Hematopoietic multipotent progenitor cell treated with erythropoietin and hydrocortisone succinate and interleukin-3 and kit ligand, for 8 days (in vitro differentiated cells): Measurements from ENCODE around the gene CCNE1.
"Not testable (repeated sequence)": the region's sequence is repeated elsewhere in the genome, so short reads cannot be mapped to it uniquely, and the experiment has no call there.

ENCODE experiments used
- DNase-seq: peaks from one replicate; pipeline ENCODE4 v3.0.0-alpha.2; 2015

The CCNE1 gene

GRCh38 chr19:29789007-29789406, 22.8 kb upstream of the CCNE1 start:
- DNase-seq, result no peak

GRCh38 chr19:29793116-29793727, 18.6 kb upstream of the CCNE1 start:
- no peak for DNase-seq

GRCh38 chr19:29794490-29794889, 17.3 kb upstream of the CCNE1 start:
- not testable (repeated sequence) for DNase-seq

GRCh38 chr19:29795461-29796172, 16.2 kb upstream of the CCNE1 start:
- DNase-seq, result no peak

GRCh38 chr19:29796173-29796573, 15.6 kb upstream of the CCNE1 start:
- no peak for DNase-seq

- DNase-seq, result no peak
Observed at GRCh38 chr19:29798774-29799497, 12.9 kb upstream of the CCNE1 start.

- no peak for DNase-seq
Observed at GRCh38 chr19:29800100-29800825, 11.5 kb upstream of the CCNE1 start.

GRCh38 chr19:29803951-29804350, 7.8 kb upstream of the CCNE1 start:
- DNase-seq, result not testable (repeated sequence)

GRCh38 chr19:29804493-29804892, 7.3 kb upstream of the CCNE1 start:
- DNase-seq, result no peak

GRCh38 chr19:29805031-29805965, 6.5 kb upstream of the CCNE1 start:
- DNase-seq, result no peak

- DNase-seq, result no peak
Observed at GRCh38 chr19:29806098-29806866, 5.5 kb upstream of the CCNE1 start.

GRCh38 chr19:29807178-29807577, 4.6 kb upstream of the CCNE1 start:
- DNase-seq, result no peak

- no peak for DNase-seq
Observed at GRCh38 chr19:29807870-29808405, 3.9 kb upstream of the CCNE1 start.

- peak; percentile 32 for DNase-seq
Observed at GRCh38 chr19:29809795-29810503, 1.8 kb upstream of the CCNE1 start.

GRCh38 chr19:29810504-29810871, 1.3 kb upstream of the CCNE1 start:
- DNase-seq, result peak; percentile 94

GRCh38 chr19:29812080-29812880, 489 bp downstream of the CCNE1 start:
- no peak for DNase-seq

GRCh38 chr19:29812881-29813275, 1.1 kb downstream of the CCNE1 start:
- peak; percentile 11 for DNase-seq

- peak; percentile 84 for DNase-seq
Observed at GRCh38 chr19:29813642-29814041, 1.9 kb downstream of the CCNE1 start.

- DNase-seq, result peak; percentile 87
Observed at GRCh38 chr19:29815231-29815630, 3.4 kb downstream of the CCNE1 start.

- no peak for DNase-seq
Observed at GRCh38 chr19:29817316-29817715, 5.5 kb downstream of the CCNE1 start.
